ENCODE results near the gene RBBP4. TPM values are rescaled to one million over a fixed set of nuclear protein-coding genes. Genes with fewer than 3 reads are reported as not detected.

The RBBP4 gene
- total RNA-seq, 4 donors from 2014 or later: 76.1 to 258 (median 193) TPM

GRCh38 chr1:32644426-32644825 is 6.6 kb upstream of the RBBP4 start:
- peaks cover 0 to 4% of the 10 kb centered on the region in 2 donors for H3K4me1 ChIP-seq
- H3K4me3 ChIP-seq: no peak overlapping the region
- no peak for TF ChIP-seq CTCF (IDR thresholded peaks at IDR 0.05)
- intact Hi-C loops (cut with DNase I; ENCODE audit: low total_unique reads): no loop called here
- no peaks in the 10 kb centered on the region for H3K27me3 ChIP-seq
- DNase-seq: no peak
- H3K9me3 ChIP-seq: no peaks in the 10 kb centered on the region
- no peaks in the 10 kb centered on the region for H3K36me3 ChIP-seq
- H3K27ac ChIP-seq: no peak overlapping the region

DNA sequence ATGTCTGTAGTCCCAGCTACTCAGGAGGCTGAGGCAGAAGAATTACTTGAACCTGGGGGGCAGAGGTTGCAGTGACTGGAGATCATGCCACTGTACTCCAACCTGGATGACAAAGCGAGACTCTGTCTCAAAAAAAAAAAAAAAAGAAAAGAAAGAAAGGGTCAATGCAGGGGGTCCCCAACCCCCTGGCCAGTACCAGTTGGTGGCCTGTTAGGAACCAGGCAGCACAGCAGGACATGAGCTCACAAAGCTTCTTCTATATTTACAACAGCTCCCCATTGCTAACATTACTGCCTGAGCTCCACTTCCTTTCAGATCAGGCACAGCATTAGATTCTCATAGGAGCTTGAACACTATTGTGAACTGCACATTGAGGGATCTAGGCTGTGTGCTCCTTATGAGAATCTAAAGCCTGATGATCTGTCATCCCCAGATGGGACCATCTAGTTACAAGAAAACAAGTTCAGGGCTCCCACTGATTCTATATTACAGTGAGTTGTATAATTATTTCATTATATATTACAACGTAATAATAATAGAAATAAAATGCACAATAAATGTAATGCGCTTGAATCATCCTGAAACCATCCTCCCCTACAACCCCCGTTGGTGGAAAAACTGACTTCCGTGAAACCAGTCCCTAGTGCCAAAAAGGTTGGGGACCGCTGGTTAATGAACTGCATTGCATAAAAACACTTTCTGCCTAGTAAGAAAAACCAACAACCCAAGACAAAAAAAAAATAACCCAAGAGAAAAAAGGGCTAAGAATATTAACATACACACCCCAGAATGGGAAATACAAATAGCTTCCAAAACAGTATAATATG is 3.5 kb upstream of the RBBP4 start:
- no peak for TF ChIP-seq CTCF (IDR thresholded peaks at IDR 0.05)
- TF ChIP-seq POLR2A (IDR thresholded peaks at IDR 0.05): no peak
- no peak overlapping the region for H3K27ac ChIP-seq
- intact Hi-C loops (cut with DNase I; ENCODE audit: low total_unique reads): no loop called here

DNA sequence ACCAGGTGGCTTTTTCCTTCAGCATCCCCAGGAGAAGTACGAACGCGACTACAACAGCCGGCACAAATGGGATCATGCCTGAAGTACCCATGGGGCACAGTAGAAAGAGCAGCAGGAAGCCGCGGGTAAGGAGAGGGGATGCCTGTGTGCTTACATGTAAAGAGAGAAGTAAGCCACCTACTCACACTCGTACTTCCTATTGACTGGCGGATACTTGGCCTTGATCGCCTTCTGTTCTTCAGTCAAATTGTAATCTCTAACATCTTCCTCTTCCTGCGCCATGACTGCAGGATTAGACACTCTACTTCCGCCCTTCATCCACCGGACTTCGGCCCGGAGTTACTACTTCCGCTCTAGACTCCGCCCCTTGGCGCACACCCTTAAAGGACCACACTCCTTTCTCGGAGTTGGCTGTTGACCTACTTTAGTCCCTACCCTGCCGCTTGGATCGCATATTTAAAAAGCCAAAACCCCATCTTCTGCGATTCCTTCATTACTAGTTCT is 708 bp upstream of the RBBP4 start, which contains the start of gene ZBTB8OS:
ZBTB8OS (minus strand) TSS at position 303 of the 504 bp plus-strand sequence; CDS start at position 282, 21 bp downstream.
- peak; percentile 90 to 93 for DNase-seq
- no peaks in the 10 kb centered on the region for H3K36me3 ChIP-seq
- no peak for TF ChIP-seq CTCF (IDR thresholded peaks at IDR 0.05)
- TF ChIP-seq POLR2A (IDR thresholded peaks at IDR 0.05): no peak
- H3K27ac ChIP-seq: peak within 1 kb of the TSS; percentile 100
- H3K4me1 ChIP-seq: peaks cover 11 to 17% of the 10 kb centered on the region in 2 donors
- peak within 1 kb of the TSS; percentile 48 to 95 for H3K4me3 ChIP-seq
- H3K27me3 ChIP-seq: no peaks in the 10 kb centered on the region
- intact Hi-C loops (cut with DNase I; ENCODE audit: low total_unique reads): no loop called here
- no peaks in the 10 kb centered on the region for H3K9me3 ChIP-seq

More for the DNA sequence above, 3.5 kb upstream of the RBBP4 start:
- H3K36me3 ChIP-seq: no peaks in the 10 kb centered on the region
- H3K9me3 ChIP-seq: no peaks in the 10 kb centered on the region
- no peak for DNase-seq
- no peaks in the 10 kb centered on the region for H3K27me3 ChIP-seq
- H3K4me3 ChIP-seq: no peak overlapping the region
- peaks cover 7 to 10% of the 10 kb centered on the region in 2 donors for H3K4me1 ChIP-seq

GRCh38 chr1:32651461-32652073 is 559 bp downstream of the RBBP4 start:
- Histone ChIP-seq H3K9me3 (no peaks in the 10 kb centered on the region), H3K27me3 (no peaks in the 10 kb centered on the region), H3K4me3 (peak overlapping the region; percentile 48 to 95), H3K36me3 (no peaks in the 10 kb centered on the region), H3K27ac (peak overlapping the region; percentile 100), H3K4me1 (peaks cover 11 to 17% of the 10 kb centered on the region in 2 donors)
- TF ChIP-seq CTCF (IDR thresholded peaks at IDR 0.05) (peak in 1 of 4 experiments; percentile 0), POLR2A (IDR thresholded peaks at IDR 0.05) (no peak)
- intact Hi-C loops (cut with DNase I; ENCODE audit: low total_unique reads): no loop called here
- DNase-seq: no peak

Data from uterus (tissue), 4 donors.